ENCODE data around the gene PET100. TPM values are rescaled to one million over a fixed set of nuclear protein-coding genes. Genes with fewer than 3 reads are reported as not detected.

PET100 gene
- total RNA-seq, 1 donor from 2014 or later = 93.2 TPM

DNA sequence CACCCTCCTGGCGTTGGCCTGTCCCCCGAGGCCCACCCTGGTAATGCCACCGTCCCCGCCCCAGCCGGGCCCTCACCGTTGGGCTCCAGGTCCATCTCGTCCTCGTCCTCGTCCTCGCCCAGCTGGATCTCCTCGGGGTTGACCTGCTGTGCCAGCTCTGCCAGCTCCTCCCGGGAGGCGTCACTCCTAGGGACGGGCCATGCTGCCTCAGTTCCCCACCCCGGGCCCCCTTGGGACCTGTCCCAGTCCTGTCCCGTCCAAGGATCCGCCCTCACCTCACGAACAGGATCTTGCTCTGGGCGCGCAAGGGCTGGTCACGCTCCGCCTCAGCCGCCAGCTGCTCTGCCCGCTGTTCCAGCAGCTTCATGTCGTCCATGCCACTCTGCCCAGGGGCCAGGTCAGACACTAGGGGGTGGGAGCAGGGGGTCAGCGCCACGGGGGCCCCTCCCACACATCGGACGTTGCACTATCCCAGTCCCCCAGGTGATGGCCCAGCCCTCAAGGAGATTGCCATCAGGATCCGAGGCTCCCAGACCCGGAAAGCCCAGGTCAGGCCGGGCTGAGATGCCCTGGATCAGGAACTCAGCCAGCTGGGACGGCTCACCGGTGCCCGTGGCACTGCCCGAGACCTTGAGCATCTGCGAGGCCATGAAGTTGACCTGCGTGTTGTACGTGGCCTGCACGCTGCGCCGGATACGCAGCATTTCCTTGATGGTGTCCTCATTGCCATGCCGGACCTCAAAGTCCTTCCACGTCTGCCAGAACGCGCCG, 9.7 kb upstream of the PET100 start:
- intact Hi-C loops (cut with DNase I) = no loop called here
- H3K9me3 ChIP-seq = no peaks in the 10 kb centered on the region
- H3K36me3 ChIP-seq = peaks cover 63% of the 10 kb centered on the region
- TF ChIP-seq, protein P1, sequence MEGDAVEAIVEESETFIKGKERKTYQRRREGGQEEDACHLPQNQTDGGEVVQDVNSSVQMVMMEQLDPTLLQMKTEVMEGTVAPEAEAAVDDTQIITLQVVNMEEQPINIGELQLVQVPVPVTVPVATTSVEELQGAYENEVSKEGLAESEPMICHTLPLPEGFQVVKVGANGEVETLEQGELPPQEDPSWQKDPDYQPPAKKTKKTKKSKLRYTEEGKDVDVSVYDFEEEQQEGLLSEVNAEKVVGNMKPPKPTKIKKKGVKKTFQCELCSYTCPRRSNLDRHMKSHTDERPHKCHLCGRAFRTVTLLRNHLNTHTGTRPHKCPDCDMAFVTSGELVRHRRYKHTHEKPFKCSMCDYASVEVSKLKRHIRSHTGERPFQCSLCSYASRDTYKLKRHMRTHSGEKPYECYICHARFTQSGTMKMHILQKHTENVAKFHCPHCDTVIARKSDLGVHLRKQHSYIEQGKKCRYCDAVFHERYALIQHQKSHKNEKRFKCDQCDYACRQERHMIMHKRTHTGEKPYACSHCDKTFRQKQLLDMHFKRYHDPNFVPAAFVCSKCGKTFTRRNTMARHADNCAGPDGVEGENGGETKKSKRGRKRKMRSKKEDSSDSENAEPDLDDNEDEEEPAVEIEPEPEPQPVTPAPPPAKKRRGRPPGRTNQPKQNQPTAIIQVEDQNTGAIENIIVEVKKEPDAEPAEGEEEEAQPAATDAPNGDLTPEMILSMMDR (IDR thresholded peaks at IDR 0.05) = no peak
- peak overlapping the region; percentile 83 for H3K27ac ChIP-seq
- DNase-seq (no peak), ATAC-seq (no peak)
- no peak overlapping the region for H3K4me3 ChIP-seq
- peaks cover 8% of the 10 kb centered on the region for H3K4me1 ChIP-seq
- no peaks in the 10 kb centered on the region for H3K27me3 ChIP-seq

DNA sequence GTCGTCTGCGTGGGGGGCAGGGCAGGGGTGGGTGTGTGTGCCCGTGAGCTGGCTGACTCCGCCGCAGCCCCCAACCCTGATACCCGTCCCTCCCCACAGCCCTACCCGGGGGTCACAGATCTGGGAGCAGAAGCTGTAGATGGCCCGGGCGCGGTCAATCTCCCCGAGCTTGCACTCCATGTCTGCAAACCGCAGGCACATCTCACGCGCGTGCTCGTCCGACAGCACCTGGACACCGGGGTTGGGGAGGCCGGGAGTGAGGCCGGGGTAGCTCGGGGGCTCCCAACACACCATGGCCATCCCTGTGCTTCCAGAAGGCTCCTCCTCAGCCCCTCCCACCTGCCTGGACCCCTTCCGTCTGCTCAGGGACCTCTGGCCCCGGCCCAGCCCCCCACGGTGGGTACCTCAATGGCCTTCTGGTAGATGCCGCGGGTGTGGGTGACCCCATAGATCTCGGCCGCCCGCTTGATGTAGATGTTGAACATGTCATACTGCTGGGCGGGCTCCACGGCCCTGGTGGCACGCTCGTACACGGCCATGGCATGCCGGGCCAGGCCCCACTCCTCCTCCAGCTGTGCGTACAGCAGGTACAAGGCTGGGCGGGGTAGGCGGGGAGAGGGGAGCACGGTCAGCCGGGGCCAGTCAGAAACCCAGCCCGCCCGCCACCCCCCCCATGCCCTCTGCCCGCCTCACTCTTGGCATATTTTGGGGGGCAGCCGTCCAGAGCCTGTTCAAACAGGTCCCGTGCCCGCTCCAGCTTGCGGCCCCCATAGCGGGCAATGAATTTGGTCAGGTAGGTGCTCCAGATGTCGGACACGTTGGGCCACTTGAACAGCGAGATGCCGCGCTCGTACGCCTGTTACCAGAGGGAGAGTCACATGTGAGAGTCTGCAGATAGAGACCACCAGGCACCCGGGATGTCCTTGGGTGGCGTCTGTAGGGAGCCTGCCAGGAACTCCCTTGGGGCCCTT, 8.9 kb upstream of the PET100 start:
- no peak for ATAC-seq
- TF ChIP-seq, protein P1 (IDR thresholded peaks at IDR 0.05) = no peak

DNA sequence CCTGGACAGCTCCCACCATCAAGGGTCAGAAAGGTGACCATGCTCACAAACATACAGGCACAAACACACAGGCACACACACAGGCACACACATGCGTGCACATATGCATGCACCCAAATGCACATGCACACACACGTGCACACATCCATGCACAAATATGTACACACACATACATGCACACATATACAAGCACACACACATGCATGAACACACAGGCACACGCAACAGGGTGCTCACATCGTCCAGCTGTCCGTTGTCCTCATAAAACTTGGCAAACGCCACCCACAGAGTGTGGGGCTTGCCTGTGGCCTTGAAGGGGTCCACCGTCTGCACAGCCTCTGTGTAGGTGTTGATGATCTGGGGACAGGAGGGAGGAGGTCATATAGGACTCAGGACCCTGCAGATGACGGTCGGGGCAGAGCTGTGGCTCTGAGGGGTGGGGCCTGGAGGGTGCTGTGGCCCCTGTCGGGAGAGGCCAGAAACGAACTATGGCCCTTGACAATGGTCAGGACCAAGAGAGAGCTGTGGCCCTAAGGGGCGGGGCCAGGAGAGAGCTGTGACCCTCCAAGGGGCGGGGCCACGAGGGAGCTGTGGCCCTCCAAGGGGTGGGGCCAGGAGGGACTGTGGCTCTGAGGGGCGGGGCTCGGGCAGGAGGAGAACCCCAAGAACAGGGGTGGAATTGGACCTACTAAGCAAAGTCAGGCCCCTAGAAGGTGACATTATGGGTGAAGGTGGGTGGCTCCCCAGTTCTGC, 6.5 kb upstream of the PET100 start:
- intact Hi-C loops (cut with DNase I) = no loop called here
- H3K27me3 ChIP-seq = no peaks in the 10 kb centered on the region
- H3K36me3 ChIP-seq = peaks cover 82% of the 10 kb centered on the region
- no peaks in the 10 kb centered on the region for H3K9me3 ChIP-seq
- no peak overlapping the region for H3K4me3 ChIP-seq
- ATAC-seq = no peak
- H3K27ac ChIP-seq = no peak overlapping the region
- no peak for DNase-seq
- peaks cover 4% of the 10 kb centered on the region for H3K4me1 ChIP-seq
- TF ChIP-seq, protein P1 (IDR thresholded peaks at IDR 0.05) = no peak

More for the DNA sequence above, 8.9 kb upstream of the PET100 start:
- Histone ChIP-seq H3K27me3 (no peaks in the 10 kb centered on the region), H3K27ac (peak overlapping the region; percentile 83), H3K9me3 (no peaks in the 10 kb centered on the region), H3K4me1 (peaks cover 8% of the 10 kb centered on the region), H3K4me3 (no peak overlapping the region), H3K36me3 (peaks cover 72% of the 10 kb centered on the region)
- DNase-seq = peak; percentile 68
- intact Hi-C loops (cut with DNase I) = no loop called here

DNA sequence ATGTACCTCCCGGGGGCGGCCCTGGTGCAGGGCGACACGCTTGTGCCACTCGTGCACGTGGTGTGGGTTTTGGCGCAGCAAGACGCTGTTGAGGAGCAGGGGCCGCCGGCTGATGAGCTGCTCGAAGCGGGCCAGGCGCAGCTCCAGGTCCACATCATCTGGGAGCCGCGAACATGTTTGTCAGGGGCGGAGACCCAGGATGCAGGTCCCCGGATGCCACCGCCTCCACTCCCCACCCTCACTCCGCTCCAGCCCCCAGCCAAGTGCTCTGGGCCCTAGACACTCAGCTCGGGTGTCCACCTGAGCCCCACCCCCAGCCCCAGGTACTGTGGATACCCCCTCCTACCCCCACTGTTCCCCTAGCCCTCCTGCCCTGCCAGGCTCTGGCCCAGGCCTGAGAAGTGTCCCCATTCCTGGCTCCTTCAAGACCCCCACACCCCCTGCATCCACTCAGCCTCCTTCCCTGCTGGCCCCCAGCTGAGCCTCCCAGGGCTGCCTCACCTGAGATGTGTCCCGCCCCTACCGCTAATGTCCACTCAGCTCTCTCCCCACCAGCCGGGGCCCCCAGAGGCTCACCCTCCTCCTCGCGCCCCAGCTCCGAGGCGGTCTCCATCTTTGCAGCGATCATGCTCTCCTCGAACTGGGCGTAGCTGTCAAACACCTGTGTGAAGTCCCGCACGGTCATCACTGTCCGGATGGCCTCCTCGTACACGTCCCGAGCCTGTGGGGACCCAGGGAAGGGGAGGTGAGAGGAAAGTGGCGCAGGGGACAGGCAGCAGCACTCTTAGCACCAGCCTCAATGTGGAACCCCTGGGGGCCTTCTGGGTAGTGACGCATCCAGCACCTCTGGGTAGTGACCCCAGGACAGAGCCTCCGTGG, 5.6 kb upstream of the PET100 start:
- H3K27me3 ChIP-seq = no peaks in the 10 kb centered on the region
- peaks cover 80% of the 10 kb centered on the region for H3K36me3 ChIP-seq
- intact Hi-C loops (cut with DNase I) = no loop called here
- peak; percentile 65 for DNase-seq
- peaks cover 8% of the 10 kb centered on the region for H3K4me1 ChIP-seq
- H3K9me3 ChIP-seq = no peaks in the 10 kb centered on the region
- no peak overlapping the region for H3K4me3 ChIP-seq
- no peak for ATAC-seq
- no peak overlapping the region for H3K27ac ChIP-seq
- TF ChIP-seq, protein P1 (IDR thresholded peaks at IDR 0.05) = no peak
